ENCODE results near the gene GABBR1.

Gene GABBR1

GRCh38 chr6:29527126-29527525 lies 105.9 kb downstream of the GABBR1 start:
- DNase-seq (ENCODE audit: low read depth), result no peak
- in situ Hi-C loops (cut with HindIII; ENCODE audit: low sequenced_read_pairs), result no loop called here

GRCh38 chr6:29525311-29525639 lies 107.7 kb downstream of the GABBR1 start:
- no peak overlapping the region for H3K4me3 ChIP-seq (ENCODE audit: low read depth, low read length)
- TF ChIP-seq CTCF (IDR thresholded peaks at IDR 0.05; ENCODE audit: low read depth, low read length, missing control alignments), result no peak
- no peak for DNase-seq (ENCODE audit: low read depth)
- in situ Hi-C loops (cut with HindIII; ENCODE audit: low sequenced_read_pairs), result no loop called here

More at GRCh38 chr6:29527126-29527525, 105.9 kb downstream of the GABBR1 start:
- no peak overlapping the region for H3K4me3 ChIP-seq (ENCODE audit: low read depth, low read length)
- no peak for TF ChIP-seq CTCF (IDR thresholded peaks at IDR 0.05; ENCODE audit: low read depth, low read length, missing control alignments)

- in situ Hi-C loops (cut with HindIII; ENCODE audit: low sequenced_read_pairs), result no loop called here
- no peak for TF ChIP-seq CTCF (IDR thresholded peaks at IDR 0.05; ENCODE audit: low read depth, low read length, missing control alignments)
- no peak overlapping the region for H3K4me3 ChIP-seq (ENCODE audit: low read depth, low read length)
- DNase-seq (ENCODE audit: low read depth), result no peak
Measured at GRCh38 chr6:29524444-29525310, 108.3 kb downstream of the GABBR1 start.

GRCh38 chr6:29524044-29524443 lies 108.9 kb downstream of the GABBR1 start:
- in situ Hi-C loops (cut with HindIII; ENCODE audit: low sequenced_read_pairs), result no loop called here
- H3K4me3 ChIP-seq (ENCODE audit: low read depth, low read length), result no peak overlapping the region
- TF ChIP-seq CTCF (IDR thresholded peaks at IDR 0.05; ENCODE audit: low read depth, low read length, missing control alignments), result no peak
- no peak for DNase-seq (ENCODE audit: low read depth)

GRCh38 chr6:29522227-29522626 lies 110.8 kb downstream of the GABBR1 start:
- no peak overlapping the region for H3K4me3 ChIP-seq (ENCODE audit: low read depth, low read length)
- in situ Hi-C loops (cut with HindIII; ENCODE audit: low sequenced_read_pairs), result no loop called here
- no peak for TF ChIP-seq CTCF (IDR thresholded peaks at IDR 0.05; ENCODE audit: low read depth, low read length, missing control alignments)
- no peak for DNase-seq (ENCODE audit: low read depth)

- in situ Hi-C loops (cut with HindIII; ENCODE audit: low sequenced_read_pairs), result no loop called here
Measured at GRCh38 chr6:29521006-29521680, 111.8 kb downstream of the GABBR1 start.

More at GRCh38 chr6:29521006-29521680, 111.8 kb downstream of the GABBR1 start:
- TF ChIP-seq CTCF (IDR thresholded peaks at IDR 0.05; ENCODE audit: low read depth, low read length, missing control alignments), result no peak
- H3K4me3 ChIP-seq (ENCODE audit: low read depth, low read length), result no peak overlapping the region
- no peak for DNase-seq (ENCODE audit: low read depth)
